Stomach (tissue), 9 donors: ENCODE results near the gene TM9SF2. TPM values are rescaled to one million over a fixed set of nuclear protein-coding genes. Genes with fewer than 3 reads are reported as not detected.

Experiments
- DNase-seq, 2 donors: peaks; one replicate each; pipeline versions ENCODE4 v3.0.0 to v3.0.0-alpha.2; 2013 to 2019
- H3K27ac ChIP-seq, 5 donors: fragments of 200-600 bp in 4 of 5; sonication (generic) in 4 of 5; one replicate each; pipeline ENCODE4 v1.5.1; 2013 to 2019; ENCODE audit warnings: mild to moderate bottlenecking in 1 of 5, moderate library complexity in 1 of 5
- H3K27me3 ChIP-seq, 3 donors: fragments of 200-600 bp; sonication (generic); one replicate each; pipeline ENCODE4 v1.5.1; 2017 to 2019; ENCODE audit warnings: mixed run types in 1 of 3
- H3K36me3 ChIP-seq, 4 donors: fragments of 200-600 bp; sonication (generic); 1 replicate in 3 of 4; 2 replicates in 1 of 4; pipeline ENCODE4 v1.5.1; 2016 to 2019
- H3K4me1 ChIP-seq, 4 donors: fragments of 200-600 bp; sonication (generic); one replicate each; pipeline ENCODE4 v1.5.1; 2016 to 2019
- H3K4me3 ChIP-seq, 4 donors: fragments of 200-600 bp; sonication (generic) in 3 of 4; one replicate each; pipeline ENCODE4 v1.5.1; 2016 to 2019; ENCODE audit warnings: mild to moderate bottlenecking in 1 of 4
- H3K9me3 ChIP-seq, 4 donors: fragments of 200-600 bp; sonication (generic); one replicate each; pipeline ENCODE4 v1.5.1; 2016 to 2019
- CTCF ChIP-seq, 7 experiments: fragments of 450-650 bp in 4 of 7; fragments of 200-600 bp in 3 of 7; sonication (generic) in 3 of 7; IDR thresholded peaks; one replicate each; pipeline ENCODE4 v1.5.1; 2016 to 2019; ENCODE audit warnings: antibody characterized with exemption in 7 of 7, control low read depth in 2 of 7, mild to moderate bottlenecking in 1 of 7
- EP300 ChIP-seq: sonication (generic); formaldehyde crosslinking; IDR thresholded peaks from one replicate; pipeline ENCODE4 v1.6.1; 2017; ENCODE audit warnings: antibody characterized with exemption
- POLR2A ChIP-seq, 4 donors: fragments of 450-650 bp; IDR thresholded peaks; one replicate each; pipeline ENCODE4 v1.6.1; 2016; ENCODE audit warnings: antibody characterized with exemption in 4 of 4, control low read depth in 2 of 4, mild to moderate bottlenecking in 1 of 4, moderate library complexity in 1 of 4
- POLR2AphosphoS5 ChIP-seq, 3 donors: sonication (generic); formaldehyde crosslinking; IDR thresholded peaks; one replicate each; pipeline ENCODE4 v1.6.1; 2016; ENCODE audit warnings: antibody characterized with exemption in 3 of 3
- WGBS, 5 donors: extraction: QIAGEN DNeasy Blood & Tissue Kit in 3 of 5; methylation state at CpG; one replicate each; pipeline versions ENCODE4 v1.1.5 to v1.1.7; 2013 to 2018; 5-methylcytosine and 5-hydroxymethylcytosine counted together
- intact Hi-C: fragments of 100-400 bp; cut with DNase I; formaldehyde crosslinking; loops from one replicate; pipeline ENCODE4 v1.15.1; 2023; ENCODE audit warnings: low total_unique reads
- polyA plus RNA-seq, 3 donors: library from polyadenylated mRNA; stranded (reverse); fragments of 200-250 nt; gene quantifications; one replicate each; pipeline ENCODE4 v1.2.3, GENCODE V29; 2013
- total RNA-seq, 5 donors: library from RNA; depleted of rRNA; stranded (reverse); fragments of >200 nt; gene quantifications; one replicate each; pipeline versions ENCODE4 v1.1.0 to v1.2.3, GENCODE V29; 2014 to 2016
- donor health status: healthy with polysubstance abuse.
- donor health status: Bipolar disorder and iron deficiency.
- donor health status: healthy.

TM9SF2 gene
- total and polyA plus RNA-seq, 8 donors = 18.1 to 268 (median 36.0) TPM

- no peak for DNase-seq
- WGBS, 5 donors = 72 to 83% (median 78%) methylated on average over 3 of the region's 3 CpGs
- Histone ChIP-seq H3K27me3 (no peaks in the 10 kb centered on the region), H3K4me1 (peaks cover 22 to 79% (median 56%) of the 10 kb centered on the region in 4 donors), H3K4me3 (no peak overlapping the region), H3K36me3 (peaks cover 0 to 18% (median 15%) of the 10 kb centered on the region in 4 donors), H3K9me3 (peaks cover 0 to 10% (median 3%) of the 10 kb centered on the region in 4 donors), H3K27ac (no peak overlapping the region)
- TF ChIP-seq CTCF (IDR thresholded peaks at IDR 0.05) (no peak), POLR2AphosphoS5 (IDR thresholded peaks at IDR 0.05) (no peak)
- intact Hi-C loops = loop anchor here (10.0 kb wide), 1 partner anchor 63 kb away; no protein-coding TSS in a partner anchor
Measured at GRCh38 chr13:99507551-99507950, 6.3 kb downstream of the TM9SF2 start.

GRCh38 chr13:99507986-99508385 lies 6.7 kb downstream of the TM9SF2 start:
- Histone ChIP-seq H3K36me3 (peaks cover 0 to 18% (median 15%) of the 10 kb centered on the region in 4 donors), H3K9me3 (peaks cover 0 to 10% (median 3%) of the 10 kb centered on the region in 4 donors), H3K27me3 (no peaks in the 10 kb centered on the region), H3K27ac (no peak overlapping the region), H3K4me1 (peaks cover 17 to 79% (median 55%) of the 10 kb centered on the region in 4 donors), H3K4me3 (no peak overlapping the region)
- intact Hi-C loops = loop anchor here (10.0 kb wide), 1 partner anchor 63 kb away; no protein-coding TSS in a partner anchor
- no peak for DNase-seq
- no peak for TF ChIP-seq POLR2A (IDR thresholded peaks at IDR 0.05)
- TF ChIP-seq POLR2AphosphoS5 (IDR thresholded peaks at IDR 0.05) = no peak
- TF ChIP-seq CTCF (IDR thresholded peaks at IDR 0.05) = no peak
- TF ChIP-seq EP300 = no peak

GRCh38 chr13:99509479-99509878 lies 8.2 kb downstream of the TM9SF2 start:
- peaks cover 0 to 24% (median 15%) of the 10 kb centered on the region in 4 donors for H3K36me3 ChIP-seq
- DNase-seq = no peak
- intact Hi-C loops = loop anchor here (10.0 kb wide), 1 partner anchor 65 kb away; no protein-coding TSS in a partner anchor
- H3K27ac ChIP-seq = no peak overlapping the region
- TF ChIP-seq CTCF (IDR thresholded peaks at IDR 0.05) (no peak), POLR2AphosphoS5 (IDR thresholded peaks at IDR 0.05) (no peak), POLR2A (IDR thresholded peaks at IDR 0.05) (no peak), EP300 (no peak)
- H3K4me3 ChIP-seq = no peak overlapping the region
- peaks cover 0 to 10% (median 3%) of the 10 kb centered on the region in 4 donors for H3K9me3 ChIP-seq
- H3K27me3 ChIP-seq = no peaks in the 10 kb centered on the region
- 97 to 100% (median 98%) methylated on average over 3 to 4 of the region's 4 CpGs for WGBS, 5 donors
- peaks cover 13 to 71% (median 48%) of the 10 kb centered on the region in 4 donors for H3K4me1 ChIP-seq

GRCh38 chr13:99514801-99515200 lies 13.5 kb downstream of the TM9SF2 start:
- Histone ChIP-seq H3K36me3 (peaks cover 5 to 33% (median 22%) of the 10 kb centered on the region in 4 donors), H3K27me3 (no peaks in the 10 kb centered on the region), H3K9me3 (peaks cover 0 to under 1% (median under 1%) of the 10 kb centered on the region in 4 donors), H3K4me1 (peaks cover 7 to 60% (median 42%) of the 10 kb centered on the region in 4 donors), H3K27ac (no peak overlapping the region), H3K4me3 (no peak overlapping the region)
- DNase-seq = no peak
- 74 to 86% (median 82%) methylated on average over 4 of the region's 4 CpGs for WGBS, 5 donors
- intact Hi-C loops = no loop called here
- TF ChIP-seq POLR2AphosphoS5 (IDR thresholded peaks at IDR 0.05) (no peak), EP300 (no peak), POLR2A (IDR thresholded peaks at IDR 0.05) (no peak), CTCF (IDR thresholded peaks at IDR 0.05) (no peak)
